ENCODE results near the gene AGBL4. TPM values are rescaled to one million over a fixed set of nuclear protein-coding genes. Genes with fewer than 3 reads are reported as not detected.

AGBL4 gene
- total and polyA plus RNA-seq, 2 of the 13 experiments (the other 11 are each of a cell fraction or from before 2014, with no cell fraction given): not detected

- TF ChIP-seq PRDM10 (CRISPR knock-in tag; IDR thresholded peaks at IDR 0.05; ENCODE audit: low read depth) (no peak), ZNF512 (CRISPR knock-in tag; IDR thresholded peaks at IDR 0.05) (no peak), CAMTA2 (CRISPR knock-in tag; IDR thresholded peaks at IDR 0.05; ENCODE audit: borderline replicate concordance) (no peak), SP1 (IDR thresholded peaks at IDR 0.05) (no peak), SP1 (CRISPR knock-in tag; IDR thresholded peaks at IDR 0.05) (no peak), CEBPG (CRISPR knock-in tag; IDR thresholded peaks at IDR 0.05) (no peak), PRPF4 (IDR thresholded peaks at IDR 0.05; ENCODE audit: low read depth, low read length, poor library complexity, severe bottlenecking) (no peak), ZFP36L1 (CRISPR knock-in tag; IDR thresholded peaks at IDR 0.05) (no peak), AGO1 (IDR thresholded peaks at IDR 0.05; ENCODE audit: low read depth, low read length, poor library complexity, severe bottlenecking) (no peak), ZFAT (CRISPR knock-in tag; conservative IDR thresholded peaks at IDR 0.05) (no peak), SIX1 (CRISPR knock-in tag; IDR thresholded peaks at IDR 0.05; ENCODE audit: borderline replicate concordance) (no peak), ZNF124 (CRISPR knock-in tag; IDR thresholded peaks at IDR 0.05) (no peak)
These were observed 1182.3 kb downstream of the AGBL4 start (continued) for GRCh38 chr1:48841461-48841860.
